ENCODE results near the gene ADIPOR2. TPM values are rescaled to one million over a fixed set of nuclear protein-coding genes. Genes with fewer than 3 reads are reported as not detected.

ADIPOR2 gene
- polyA plus RNA-seq, 2 of the 4 experiments (the other 2 are of a cell fraction), result 60.4 to 65.4 TPM

DNA sequence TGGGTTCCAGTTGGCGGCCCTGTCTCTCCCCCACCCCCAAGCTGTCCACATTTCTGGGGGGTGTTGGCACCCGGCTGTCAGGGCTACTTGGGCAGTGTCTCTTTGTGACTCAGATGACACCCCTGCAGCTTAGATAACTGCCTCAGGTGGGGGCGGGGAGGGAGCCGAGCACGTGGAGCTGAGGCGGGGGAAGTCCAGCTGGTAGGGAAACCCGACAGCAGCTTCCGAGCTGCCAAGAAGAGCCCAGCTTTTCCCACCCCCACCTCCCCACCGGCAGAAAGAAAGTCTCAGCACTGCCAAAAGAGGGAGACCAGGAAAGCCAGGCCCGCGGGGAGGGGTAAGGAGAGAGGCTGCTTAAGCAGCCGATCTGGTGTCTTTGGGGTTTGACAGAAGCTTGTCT lies 130.9 kb downstream of the ADIPOR2 start:
- POLR2A ChIA-PET, result no interaction called here
- FAIRE-seq, result no peak
- Histone ChIP-seq H3K9me3 (no peaks in the 10 kb centered on the region), H3K4me1 (no peaks in the 10 kb centered on the region), H3K27ac (no peak overlapping the region), H3K4me3 (no peak overlapping the region), H3K4me2 (no peak overlapping the region)
- WGBS (ENCODE audit: missing lambda C conversion rate), result 39% methylated on average over 9 of the region's 12 CpGs
- TF ChIP-seq POLR2AphosphoS2 (conservative IDR thresholded peaks at IDR 0.05; ENCODE audit: low read length), result no peak
- TF ChIP-seq EP300 (IDR thresholded peaks at IDR 0.05), result no peak
- no peak for TF ChIP-seq HOXA7 (CRISPR knock-in tag; IDR thresholded peaks at IDR 0.05)
- TF ChIP-seq, protein P1, sequence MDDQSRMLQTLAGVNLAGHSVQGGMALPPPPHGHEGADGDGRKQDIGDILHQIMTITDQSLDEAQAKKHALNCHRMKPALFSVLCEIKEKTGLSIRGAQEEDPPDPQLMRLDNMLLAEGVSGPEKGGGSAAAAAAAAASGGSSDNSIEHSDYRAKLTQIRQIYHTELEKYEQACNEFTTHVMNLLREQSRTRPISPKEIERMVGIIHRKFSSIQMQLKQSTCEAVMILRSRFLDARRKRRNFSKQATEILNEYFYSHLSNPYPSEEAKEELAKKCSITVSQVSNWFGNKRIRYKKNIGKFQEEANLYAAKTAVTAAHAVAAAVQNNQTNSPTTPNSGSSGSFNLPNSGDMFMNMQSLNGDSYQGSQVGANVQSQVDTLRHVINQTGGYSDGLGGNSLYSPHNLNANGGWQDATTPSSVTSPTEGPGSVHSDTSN (IDR thresholded peaks at IDR 0.05), result no peak
- TF ChIP-seq MYC (IDR thresholded peaks at IDR 0.05; ENCODE audit: borderline replicate concordance, low read length), result no peak
- TF ChIP-seq FOXS1 (CRISPR knock-in tag; IDR thresholded peaks at IDR 0.05), result no peak
- TF ChIP-seq MAFK (IDR thresholded peaks at IDR 0.05; ENCODE audit: partially characterized antibody), result no peak
- TF ChIP-seq POLR2A (IDR thresholded peaks at IDR 0.05; ENCODE audit: low read length), result no peak
- TF ChIP-seq RARB (CRISPR knock-in tag; IDR thresholded peaks at IDR 0.05), result no peak
- no peak for TF ChIP-seq GATA3 (IDR thresholded peaks at IDR 0.05; ENCODE audit: borderline replicate concordance)
- TF ChIP-seq, protein P2, sequence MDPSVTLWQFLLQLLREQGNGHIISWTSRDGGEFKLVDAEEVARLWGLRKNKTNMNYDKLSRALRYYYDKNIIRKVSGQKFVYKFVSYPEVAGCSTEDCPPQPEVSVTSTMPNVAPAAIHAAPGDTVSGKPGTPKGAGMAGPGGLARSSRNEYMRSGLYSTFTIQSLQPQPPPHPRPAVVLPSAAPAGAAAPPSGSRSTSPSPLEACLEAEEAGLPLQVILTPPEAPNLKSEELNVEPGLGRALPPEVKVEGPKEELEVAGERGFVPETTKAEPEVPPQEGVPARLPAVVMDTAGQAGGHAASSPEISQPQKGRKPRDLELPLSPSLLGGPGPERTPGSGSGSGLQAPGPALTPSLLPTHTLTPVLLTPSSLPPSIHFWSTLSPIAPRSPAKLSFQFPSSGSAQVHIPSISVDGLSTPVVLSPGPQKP (IDR thresholded peaks at IDR 0.05; ENCODE audit: low read depth, low read length), result no peak
- no peak for TF ChIP-seq CBX8 (IDR thresholded peaks at IDR 0.05)
- no peak for TF ChIP-seq HEYL (CRISPR knock-in tag; IDR thresholded peaks at IDR 0.05)
- TF ChIP-seq, protein P3, sequence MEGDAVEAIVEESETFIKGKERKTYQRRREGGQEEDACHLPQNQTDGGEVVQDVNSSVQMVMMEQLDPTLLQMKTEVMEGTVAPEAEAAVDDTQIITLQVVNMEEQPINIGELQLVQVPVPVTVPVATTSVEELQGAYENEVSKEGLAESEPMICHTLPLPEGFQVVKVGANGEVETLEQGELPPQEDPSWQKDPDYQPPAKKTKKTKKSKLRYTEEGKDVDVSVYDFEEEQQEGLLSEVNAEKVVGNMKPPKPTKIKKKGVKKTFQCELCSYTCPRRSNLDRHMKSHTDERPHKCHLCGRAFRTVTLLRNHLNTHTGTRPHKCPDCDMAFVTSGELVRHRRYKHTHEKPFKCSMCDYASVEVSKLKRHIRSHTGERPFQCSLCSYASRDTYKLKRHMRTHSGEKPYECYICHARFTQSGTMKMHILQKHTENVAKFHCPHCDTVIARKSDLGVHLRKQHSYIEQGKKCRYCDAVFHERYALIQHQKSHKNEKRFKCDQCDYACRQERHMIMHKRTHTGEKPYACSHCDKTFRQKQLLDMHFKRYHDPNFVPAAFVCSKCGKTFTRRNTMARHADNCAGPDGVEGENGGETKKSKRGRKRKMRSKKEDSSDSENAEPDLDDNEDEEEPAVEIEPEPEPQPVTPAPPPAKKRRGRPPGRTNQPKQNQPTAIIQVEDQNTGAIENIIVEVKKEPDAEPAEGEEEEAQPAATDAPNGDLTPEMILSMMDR (IDR thresholded peaks at IDR 0.05), result no peak
- TF ChIP-seq CHD4 (IDR thresholded peaks at IDR 0.05; ENCODE audit: borderline replicate concordance), result no peak
- DNase-seq (ENCODE audit: low read depth in 1 of 2, low spot score in 1 of 2), result no peak
- CTCF ChIA-PET, result interaction anchor here (0.6 to 1.2 kb wide), 3 partner anchors 31 to 909 kb away, joined by 3 to 5 read pairs (median 3); no protein-coding TSS in a partner anchor
- ATAC-seq, result no peak

DNA sequence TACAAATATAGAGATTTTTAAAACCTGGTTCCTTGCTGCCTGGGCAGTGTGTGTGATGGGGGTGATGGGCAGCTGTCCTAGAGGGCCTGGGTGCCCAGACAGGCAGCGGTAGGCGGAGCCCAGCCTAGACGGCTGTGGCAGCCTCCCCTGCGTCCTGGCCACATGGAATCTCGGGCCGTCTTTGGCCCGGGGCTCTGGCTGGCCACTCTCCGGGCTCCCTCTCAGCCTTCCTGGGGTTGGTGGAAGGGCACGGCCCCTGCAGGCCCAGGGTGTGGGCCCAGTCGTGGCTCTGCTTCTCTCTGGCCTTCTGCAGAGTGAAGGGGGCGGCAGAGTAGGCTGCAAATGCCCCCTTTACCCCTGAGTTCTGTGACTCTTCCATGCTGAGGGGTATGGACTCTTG lies 131.8 kb downstream of the ADIPOR2 start:
- no peaks in the 10 kb centered on the region for H3K4me1 ChIP-seq
- H3K9me3 ChIP-seq, result no peaks in the 10 kb centered on the region
- ChIA-PET POLR2A (no interaction called here), CTCF (interaction anchor here (1.2 kb wide), 1 partner anchor 32 kb away, joined by 3 read pairs; no protein-coding TSS in a partner anchor)
- FAIRE-seq (no peak), ATAC-seq (no peak), DNase-seq (ENCODE audit: low read depth in 1 of 2, low spot score in 1 of 2) (no peak)
- H3K27ac ChIP-seq, result no peak overlapping the region
- 39% methylated on average over 11 of the region's 11 CpGs for WGBS (ENCODE audit: missing lambda C conversion rate)
- no peak for TF ChIP-seq RCOR1 (IDR thresholded peaks at IDR 0.05; ENCODE audit: low read depth, low read length)
- no peak for TF ChIP-seq RFX5 (IDR thresholded peaks at IDR 0.05)
- TF ChIP-seq KDM1A (IDR thresholded peaks at IDR 0.05; ENCODE audit: low read depth), result no peak
- no peak for TF ChIP-seq POLR2A (IDR thresholded peaks at IDR 0.05; ENCODE audit: low read length)
- TF ChIP-seq POLR2AphosphoS2 (conservative IDR thresholded peaks at IDR 0.05; ENCODE audit: low read length), result no peak
- TF ChIP-seq CEBPB (IDR thresholded peaks at IDR 0.05), result no peak
- no peak for TF ChIP-seq MYC (IDR thresholded peaks at IDR 0.05; ENCODE audit: borderline replicate concordance, low read length)
- TF ChIP-seq SREBF2 (IDR thresholded peaks at IDR 0.05), result no peak
- TF ChIP-seq, protein P4, sequence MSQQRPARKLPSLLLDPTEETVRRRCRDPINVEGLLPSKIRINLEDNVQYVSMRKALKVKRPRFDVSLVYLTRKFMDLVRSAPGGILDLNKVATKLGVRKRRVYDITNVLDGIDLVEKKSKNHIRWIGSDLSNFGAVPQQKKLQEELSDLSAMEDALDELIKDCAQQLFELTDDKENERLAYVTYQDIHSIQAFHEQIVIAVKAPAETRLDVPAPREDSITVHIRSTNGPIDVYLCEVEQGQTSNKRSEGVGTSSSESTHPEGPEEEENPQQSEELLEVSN (IDR thresholded peaks at IDR 0.05; ENCODE audit: borderline replicate concordance, low read depth), result no peak
- TF ChIP-seq PHF8 (IDR thresholded peaks at IDR 0.05; ENCODE audit: borderline replicate concordance, low read depth), result no peak
- TF ChIP-seq EHF (CRISPR knock-in tag; IDR thresholded peaks at IDR 0.05), result no peak
- no peak overlapping the region for H3K4me2 ChIP-seq
- H3K4me3 ChIP-seq, result no peak overlapping the region
